HG03139 (cell line): ENCODE data around the gene FAM53B.
A peak's percentile ranks its signal among the peaks of the same experiment; 100 is the strongest.
"Not testable (repeated sequence)": the region's sequence is repeated elsewhere in the genome, so short reads cannot be mapped to it uniquely, and the experiment has no call there.

Experiments used
- ATAC-seq: cut with Tn5 transposase; IDR thresholded peaks from one replicate; pipeline ENCODE4 v1.9.1; 2021; ENCODE audit not compliant: unreplicated experiment

FAM53B gene, protein sequence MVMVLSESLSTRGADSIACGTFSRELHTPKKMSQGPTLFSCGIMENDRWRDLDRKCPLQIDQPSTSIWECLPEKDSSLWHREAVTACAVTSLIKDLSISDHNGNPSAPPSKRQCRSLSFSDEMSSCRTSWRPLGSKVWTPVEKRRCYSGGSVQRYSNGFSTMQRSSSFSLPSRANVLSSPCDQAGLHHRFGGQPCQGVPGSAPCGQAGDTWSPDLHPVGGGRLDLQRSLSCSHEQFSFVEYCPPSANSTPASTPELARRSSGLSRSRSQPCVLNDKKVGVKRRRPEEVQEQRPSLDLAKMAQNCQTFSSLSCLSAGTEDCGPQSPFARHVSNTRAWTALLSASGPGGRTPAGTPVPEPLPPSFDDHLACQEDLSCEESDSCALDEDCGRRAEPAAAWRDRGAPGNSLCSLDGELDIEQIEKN

DNA sequence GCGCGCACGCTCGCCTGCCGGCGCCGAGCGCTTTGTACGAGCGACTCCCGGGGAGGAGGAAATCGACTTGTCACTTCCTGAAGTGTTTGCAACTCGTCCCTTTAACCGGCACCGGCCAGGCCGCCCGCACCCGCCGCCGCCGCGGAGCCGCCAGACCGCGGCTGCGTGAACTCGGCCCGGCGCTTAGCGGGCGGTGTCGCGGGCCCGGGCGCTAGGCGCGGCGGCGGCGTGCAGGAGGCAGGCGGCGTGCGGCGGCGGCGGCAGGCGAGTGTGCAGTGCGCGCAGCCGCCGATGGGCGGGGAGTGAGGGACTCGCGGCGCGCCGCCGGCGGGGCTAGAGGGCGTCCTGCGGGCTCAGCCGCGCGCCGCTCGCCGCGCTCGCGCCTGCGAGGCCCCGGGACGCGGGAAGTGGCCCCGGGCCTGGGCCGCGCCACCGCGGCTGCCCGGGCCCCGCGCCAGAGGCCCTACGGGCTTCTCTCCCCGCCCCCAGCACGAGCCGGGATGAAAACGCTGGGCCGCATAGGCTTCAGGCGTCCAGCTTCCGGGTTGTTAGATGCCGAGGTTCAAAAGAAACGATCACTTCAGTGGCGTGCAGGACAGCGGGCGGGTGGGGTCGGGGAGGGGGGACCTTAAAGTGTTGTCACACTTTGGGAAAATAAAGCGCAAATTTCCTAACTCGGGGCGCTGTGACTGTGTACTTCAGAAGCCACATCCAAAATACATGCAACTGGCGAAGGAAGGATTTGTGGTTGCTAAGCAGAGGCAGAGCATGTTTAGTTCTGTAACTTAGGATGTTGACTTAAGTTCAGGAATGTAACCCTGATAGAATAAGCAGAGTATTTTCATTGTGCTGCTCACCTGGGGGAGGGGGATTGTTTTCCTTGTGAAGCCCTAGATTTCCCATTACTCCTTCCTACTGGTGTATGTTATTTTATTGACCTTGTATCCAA is at the start of gene FAM53B:
Gene FAM53B (minus strand): TSS at position 277 of the 949 bp plus-strand sequence. CDS start 37,665 bp downstream, outside the sequence.
- peak; percentile 67 for ATAC-seq

GRCh38 chr10:124792998-124793352 is 48.8 kb upstream of the FAM53B start:
- no peak for ATAC-seq

DNA sequence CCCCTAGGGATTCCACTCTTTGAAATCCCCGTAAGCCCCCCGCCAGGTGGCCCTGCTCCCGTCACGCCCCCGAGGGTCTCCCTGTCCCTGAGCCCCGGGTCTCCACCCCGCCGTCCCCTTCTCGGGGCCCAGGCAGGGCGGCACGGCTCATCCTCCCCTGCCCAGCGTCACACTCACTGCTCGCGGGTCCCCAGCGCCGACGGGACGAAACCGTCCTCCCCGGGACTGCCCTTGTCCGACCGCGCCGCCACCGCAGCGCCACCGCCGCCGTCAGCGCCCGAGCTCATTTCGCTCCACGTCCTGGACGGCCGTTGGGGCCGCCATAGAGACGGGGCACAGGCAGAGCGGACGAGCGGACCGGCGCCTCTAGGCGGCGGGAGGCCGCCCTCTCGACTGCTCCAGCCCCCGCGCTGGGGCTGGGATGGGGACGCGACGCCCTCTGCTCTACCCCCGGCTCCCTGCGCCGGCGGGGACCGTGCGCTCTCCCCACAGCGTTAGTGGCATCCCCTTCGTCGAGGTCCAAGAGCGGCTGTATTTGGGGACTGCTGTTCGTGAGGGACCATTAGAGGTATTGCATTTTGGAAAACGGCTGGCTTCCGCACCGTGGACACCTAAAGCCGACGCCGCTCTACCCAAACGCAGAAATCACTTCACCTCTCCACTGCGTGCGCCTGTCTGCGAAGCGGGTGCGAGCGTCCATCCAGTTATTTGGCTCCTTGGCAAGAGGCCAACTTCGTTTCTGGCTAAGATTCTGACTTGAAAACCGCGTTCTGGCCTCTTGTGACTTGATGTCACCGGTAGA is 47.6 kb upstream of the FAM53B start, which contains the start of gene EEF1AKMT2:
Gene EEF1AKMT2 (minus strand): TSS at position 341 of the 802 bp plus-strand sequence. CDS start 54 bp downstream, at position 287.
- ATAC-seq, result peak; percentile 85

GRCh38 chr10:124782900-124783299 is 38.7 kb upstream of the FAM53B start:
- not testable (repeated sequence) for ATAC-seq

GRCh38 chr10:124768791-124769190 is 24.6 kb upstream of the FAM53B start:
- no peak for ATAC-seq

GRCh38 chr10:124765256-124765655 is 21.1 kb upstream of the FAM53B start:
- ATAC-seq, result no peak

GRCh38 chr10:124763267-124763666 is 19.1 kb upstream of the FAM53B start:
- no peak for ATAC-seq

DNA sequence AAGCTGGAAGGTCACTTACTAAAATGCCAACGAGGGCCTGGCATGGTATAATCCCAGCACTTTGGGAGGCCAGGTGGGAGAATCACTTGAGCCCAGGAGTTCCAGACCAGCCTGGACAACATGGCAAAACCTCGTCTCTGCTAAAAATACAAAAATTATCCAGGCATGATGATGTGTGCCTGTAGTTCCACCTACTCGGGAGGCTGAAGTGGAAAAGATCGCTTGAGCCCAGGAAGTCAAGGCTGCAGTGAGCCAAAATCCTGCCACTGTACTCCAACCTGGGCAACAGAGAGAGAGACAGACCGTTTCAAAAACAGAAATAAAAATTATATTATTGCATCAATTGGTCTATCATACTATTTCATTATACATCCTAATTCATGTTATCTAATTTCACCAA is 18.1 kb upstream of the FAM53B start:
- ATAC-seq, result no peak

DNA sequence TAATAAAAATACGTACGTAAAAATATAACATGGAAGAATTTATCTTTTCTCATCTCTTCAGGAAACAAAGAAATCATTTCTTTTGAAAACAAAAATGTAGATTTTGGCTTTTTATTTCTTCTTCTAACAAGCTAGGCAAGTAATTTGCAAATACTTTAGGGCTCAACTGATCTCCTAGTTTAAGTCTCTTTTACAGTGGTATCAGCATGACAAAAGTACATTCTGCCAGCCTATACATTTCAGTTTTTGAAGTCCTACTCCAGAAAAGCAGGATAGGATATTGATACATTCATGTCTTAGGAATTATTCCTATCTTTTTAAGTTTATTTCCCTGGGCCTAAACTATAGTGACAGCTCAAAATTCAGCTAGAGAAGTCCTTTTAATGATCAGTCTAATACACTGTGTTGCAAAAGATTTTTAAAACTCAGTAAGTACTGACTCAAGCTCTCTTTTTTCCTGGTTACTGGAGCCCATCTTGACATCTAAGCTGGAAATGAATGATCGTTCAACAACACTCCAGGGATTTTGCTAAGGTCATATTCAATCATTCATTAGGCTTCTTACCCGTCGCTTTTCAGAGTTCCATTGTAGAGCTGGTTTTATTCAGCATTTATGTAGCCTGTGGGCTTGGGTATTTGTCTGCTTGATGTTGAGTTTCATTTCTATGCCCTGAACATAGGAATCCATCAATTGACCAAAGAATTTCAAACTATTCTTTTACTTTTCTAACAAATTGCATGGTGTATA is 12.2 kb upstream of the FAM53B start:
- no peak for ATAC-seq

- no peak for ATAC-seq
Observed at GRCh38 chr10:124755581-124755980, 11.4 kb upstream of the FAM53B start.

DNA sequence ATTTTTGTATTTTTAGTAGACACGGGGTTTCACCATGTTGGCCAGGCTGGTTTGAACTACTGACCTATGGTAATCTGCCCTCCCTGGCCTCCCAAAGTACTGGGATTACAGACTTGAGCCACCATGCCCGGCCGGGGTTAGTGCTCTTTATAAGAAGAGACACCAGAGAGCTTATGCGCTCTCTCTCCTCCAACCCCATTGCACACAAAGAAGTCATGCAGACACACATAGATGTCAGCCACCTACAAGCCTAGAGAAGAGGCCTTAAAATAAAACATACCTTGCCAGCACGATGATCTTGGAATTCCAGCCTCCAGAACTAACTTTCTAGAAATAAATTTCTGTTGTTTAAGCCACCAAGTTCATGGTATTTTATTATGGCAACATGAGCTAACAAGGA is 10.0 kb upstream of the FAM53B start:
- ATAC-seq, result no peak

GRCh38 chr10:124748953-124749645 is 4.9 kb upstream of the FAM53B start:
- ATAC-seq, result no peak

DNA sequence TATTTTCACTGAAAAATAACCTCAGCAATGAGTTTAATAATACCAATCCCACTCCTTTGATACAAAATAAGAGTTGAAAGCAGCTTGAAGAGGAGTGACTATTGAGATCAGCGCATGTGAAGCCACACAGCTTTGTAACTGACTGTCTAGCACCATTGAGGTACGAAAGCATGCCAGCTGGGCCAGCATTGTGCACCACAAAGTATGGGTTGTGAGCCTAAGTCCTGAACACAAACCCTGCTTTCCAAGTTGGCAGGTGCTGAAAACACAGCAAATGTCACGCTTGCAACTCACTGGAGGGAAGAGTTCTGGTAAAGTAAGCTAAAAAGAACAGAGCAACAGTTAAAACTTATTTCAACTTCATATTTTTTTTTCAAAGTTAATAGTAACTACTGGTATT is 4.0 kb upstream of the FAM53B start:
- ATAC-seq, result no peak

- ATAC-seq, result no peak
Observed at GRCh38 chr10:124747745-124748144, 3.6 kb upstream of the FAM53B start.

DNA sequence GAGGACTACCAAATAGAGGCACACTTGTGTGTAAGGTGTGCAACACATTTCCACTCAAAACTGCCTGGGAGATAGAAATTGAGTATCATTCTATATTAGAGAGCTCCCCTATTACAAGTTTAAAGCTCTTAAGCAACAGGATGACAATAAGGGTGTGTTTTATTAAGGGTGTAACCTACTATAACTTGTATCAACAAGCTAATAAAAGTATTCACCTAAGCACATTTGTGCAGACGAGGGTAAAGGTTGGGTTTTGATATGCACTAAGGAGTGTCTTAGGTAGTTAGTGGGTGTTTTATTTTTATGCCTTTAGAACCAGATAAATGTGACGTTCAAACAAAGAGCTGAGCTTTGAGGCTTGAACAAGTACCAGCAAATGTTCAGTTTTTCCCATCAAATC is 2.8 kb upstream of the FAM53B start:
- ATAC-seq, result no peak

DNA sequence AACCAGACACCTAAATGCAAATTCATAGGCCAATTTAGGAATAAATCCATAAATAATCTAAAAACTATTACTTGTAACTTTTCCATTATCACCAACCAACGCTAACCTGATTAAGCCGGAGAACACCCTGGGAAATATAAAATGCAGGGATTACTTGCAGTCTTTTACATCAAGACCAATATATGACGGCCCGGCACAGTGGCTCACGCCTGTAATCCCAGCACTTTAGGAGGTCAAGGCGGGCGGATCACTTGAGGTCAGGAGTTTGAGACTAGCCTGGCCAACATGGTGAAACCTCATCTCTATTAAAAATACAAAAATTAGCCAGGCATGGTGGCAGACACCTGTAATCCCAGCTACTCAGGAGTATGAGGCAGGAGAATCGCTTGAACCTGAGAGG is 2.3 kb upstream of the FAM53B start:
- ATAC-seq, result not testable (repeated sequence)

DNA sequence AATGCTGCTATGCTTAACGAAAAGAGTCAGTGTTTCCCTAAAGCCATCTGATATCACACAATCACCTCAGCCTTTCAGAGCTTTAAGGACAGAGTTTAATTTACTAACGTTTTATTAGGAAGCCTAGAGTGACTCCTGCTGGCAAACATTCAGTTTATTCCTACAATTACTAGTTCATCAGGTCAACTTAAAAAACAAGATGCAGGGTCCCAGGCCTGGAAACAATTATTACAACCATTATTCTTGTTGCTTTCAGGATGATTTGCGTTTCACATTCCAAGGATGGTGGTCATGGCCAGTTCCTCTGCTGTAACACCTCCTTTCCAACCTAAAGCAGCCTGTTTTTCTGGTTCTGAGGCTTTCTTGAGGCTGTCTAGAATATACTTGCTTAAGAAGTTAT is 1.5 kb upstream of the FAM53B start:
- no peak for ATAC-seq

DNA sequence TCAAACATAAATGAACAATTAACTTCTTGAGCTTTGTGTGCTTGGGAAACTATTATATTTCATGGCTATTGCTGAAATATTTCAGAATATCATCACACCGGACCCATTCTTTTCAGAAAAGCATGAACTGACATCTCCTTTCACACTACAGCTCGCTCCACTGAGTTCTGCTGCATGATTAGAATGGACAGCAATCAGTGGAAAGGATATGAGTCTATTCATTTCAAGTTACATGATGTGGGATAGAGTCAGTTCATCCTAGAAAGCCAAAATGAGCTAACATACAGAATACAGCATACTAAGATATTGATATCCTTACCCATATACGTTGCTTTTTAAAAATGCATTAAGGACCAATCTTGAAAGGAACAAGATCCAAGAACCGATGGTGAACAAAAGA is 1.1 kb upstream of the FAM53B start:
- no peak for ATAC-seq

GRCh38 chr10:124743191-124744101 is 732 bp downstream of the FAM53B start:
- no peak for ATAC-seq
